ENCODE data around the gene ACOX2.

DNA sequence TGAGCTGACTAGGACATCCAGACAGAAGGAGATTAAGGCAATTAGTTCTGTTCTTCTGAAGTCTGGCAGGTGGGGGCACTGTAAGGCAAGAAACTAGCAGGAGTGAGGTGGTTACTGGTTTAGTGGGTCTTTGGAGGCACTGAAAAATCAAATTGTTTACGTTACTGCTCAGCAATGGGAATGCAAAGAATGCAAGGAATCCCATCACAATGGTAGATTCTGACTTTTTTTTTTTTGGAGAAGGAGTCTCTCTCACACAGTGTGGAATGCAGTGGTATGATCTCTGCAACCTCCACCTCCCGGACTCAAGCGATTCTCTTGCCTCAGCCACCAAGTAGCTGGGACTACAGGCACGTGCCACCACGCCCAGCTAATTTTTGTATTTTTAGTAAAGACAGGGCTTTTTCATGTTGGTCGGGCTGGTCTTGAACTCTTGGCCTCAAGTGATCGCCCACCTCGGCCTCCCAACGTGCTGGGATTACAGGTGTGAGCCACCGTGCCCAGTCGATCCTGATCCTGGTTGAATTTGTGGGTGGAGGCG is 23.9 kb upstream of the ACOX2 start:
- peak; percentile 81 for TF ChIP-seq CTCF (conservative IDR thresholded peaks at IDR 0.05; ENCODE audit: low read depth, low read length)
- no peak for TF ChIP-seq EZH2 (IDR thresholded peaks at IDR 0.05; ENCODE audit: low read length, unreplicated experiment)
